HG03342 (cell line): Measurements from ENCODE around the gene KIN.
A peak's percentile ranks its signal among the peaks of the same experiment; 100 is the strongest.
"Not testable (repeated sequence)": the region's sequence is repeated elsewhere in the genome, so short reads cannot be mapped to it uniquely, and the experiment has no call there.

Source experiments
- ATAC-seq: cut with Tn5 transposase; IDR thresholded peaks from one replicate; pipeline ENCODE4 v1.9.1; 2021; ENCODE audit warnings: mild to moderate bottlenecking, moderate library complexity; ENCODE audit not compliant: unreplicated experiment

KIN gene

GRCh38 chr10:7787857-7788638 is at the start of gene KIN, which contains the start of gene ATP5F1C:
Gene KIN, minus strand, starts transcription at chr10:7787993. Its CDS starts 60 bp downstream, at chr10:7787933.
Gene ATP5F1C, plus strand, starts transcription at chr10:7788177. Its CDS starts 31 bp downstream, at chr10:7788208.
- peak; percentile 96 for ATAC-seq

DNA sequence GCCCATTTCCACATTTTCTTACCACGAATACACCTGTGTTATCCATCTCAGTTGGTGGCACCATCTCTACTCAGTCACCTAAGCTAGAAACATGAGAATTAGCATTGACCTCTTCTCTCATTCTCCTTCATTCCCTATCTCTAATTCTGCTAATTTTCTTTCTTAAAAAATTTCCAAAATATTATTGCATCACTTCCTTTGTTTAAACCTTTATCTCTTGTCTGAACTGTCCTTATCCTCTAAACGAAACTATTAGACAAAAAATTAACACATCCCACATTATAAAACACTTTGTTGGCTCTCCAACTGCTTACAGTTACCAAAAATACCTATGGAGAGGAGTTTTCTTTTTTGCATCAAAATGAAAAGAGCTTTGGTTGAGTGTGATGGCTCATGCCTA is 48.8 kb upstream of the KIN start:
- ATAC-seq = no peak

- ATAC-seq = no peak
Observed at GRCh38 chr10:7834262-7834661, 46.5 kb upstream of the KIN start.

- ATAC-seq = no peak
Observed at GRCh38 chr10:7833210-7833609, 45.4 kb upstream of the KIN start.

DNA sequence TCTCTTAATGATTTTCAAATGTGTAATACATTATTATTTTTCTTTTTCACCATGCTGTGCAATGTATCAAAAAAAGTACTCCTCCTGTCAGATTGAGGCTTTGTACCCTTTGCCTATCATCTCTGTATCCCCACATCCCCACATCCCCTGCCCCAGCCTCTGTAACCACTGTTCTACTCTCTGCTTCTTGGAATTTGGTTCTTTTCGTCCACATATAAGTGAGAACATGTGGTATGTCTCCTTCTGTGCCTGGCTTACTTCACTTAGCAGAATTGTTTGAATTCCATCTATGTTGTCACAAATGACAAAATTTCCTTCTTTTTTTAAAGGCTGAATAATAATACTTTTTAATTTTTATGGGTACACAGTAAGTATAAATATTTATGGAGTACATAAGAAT is 44.3 kb upstream of the KIN start:
- ATAC-seq = no peak

DNA sequence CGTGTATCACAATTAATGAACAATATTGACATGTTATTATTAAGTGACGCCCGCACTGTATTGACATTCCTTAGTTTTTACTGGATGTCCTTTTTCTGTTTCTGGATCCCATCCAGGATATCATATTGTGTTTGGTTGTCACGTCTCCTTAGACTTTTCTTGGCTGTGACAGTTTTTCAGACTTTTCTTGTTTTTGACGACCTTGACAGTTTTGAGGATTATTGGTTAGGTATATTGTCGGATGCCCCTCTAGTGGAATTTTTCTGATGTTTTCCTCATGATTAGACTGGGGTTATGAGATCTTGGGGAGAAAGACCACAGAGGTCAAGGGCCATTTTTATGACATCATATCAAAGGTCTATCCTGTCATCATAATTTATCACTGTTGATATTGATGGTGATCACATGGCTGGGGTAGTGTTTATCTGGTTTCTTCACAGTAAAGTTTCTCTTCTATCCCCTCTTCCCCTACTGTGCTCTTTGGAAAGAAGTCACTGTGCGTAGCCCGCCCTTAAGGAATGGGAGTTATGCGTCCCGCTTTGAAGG is 41.6 kb upstream of the KIN start:
- no peak for ATAC-seq

- ATAC-seq = no peak
Observed at GRCh38 chr10:7826971-7827370, 39.2 kb upstream of the KIN start.

DNA sequence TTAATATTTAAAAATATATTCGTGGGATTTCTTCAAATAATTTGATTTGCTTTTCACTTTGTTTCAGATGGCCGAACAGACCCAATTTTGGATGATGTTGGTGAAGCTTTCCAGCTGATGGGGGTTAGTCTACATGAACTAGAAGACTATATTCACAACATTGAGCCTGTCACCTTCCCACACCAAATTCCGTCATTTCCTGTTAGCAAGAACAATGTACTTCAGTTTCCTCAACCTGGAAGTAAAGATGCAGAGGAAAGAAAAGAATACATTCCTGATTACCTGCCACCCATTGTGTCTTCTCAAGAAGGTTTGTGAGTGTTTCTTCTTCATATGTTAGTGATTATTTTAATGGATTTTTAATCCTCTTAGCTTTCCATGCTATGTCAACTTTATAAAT is 36.5 kb upstream of the KIN start:
- ATAC-seq = no peak

DNA sequence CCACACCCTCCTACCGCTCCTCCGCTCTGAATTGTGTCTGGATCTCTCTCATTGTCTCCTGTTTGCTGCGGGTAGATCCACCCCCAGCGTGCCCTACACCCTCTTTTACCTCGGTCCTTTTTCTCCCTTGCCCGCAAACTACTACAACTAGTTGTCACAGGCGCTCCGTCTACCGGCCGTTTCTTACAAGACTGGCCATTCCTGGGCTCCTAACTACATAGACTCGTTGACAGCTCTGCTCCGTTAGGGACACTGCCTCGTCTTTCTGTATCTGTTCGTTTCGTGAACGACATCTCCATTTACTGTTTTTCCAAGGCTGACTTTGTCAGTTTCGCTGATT is 31.3 kb upstream of the KIN start:
- ATAC-seq = peak; percentile 38

DNA sequence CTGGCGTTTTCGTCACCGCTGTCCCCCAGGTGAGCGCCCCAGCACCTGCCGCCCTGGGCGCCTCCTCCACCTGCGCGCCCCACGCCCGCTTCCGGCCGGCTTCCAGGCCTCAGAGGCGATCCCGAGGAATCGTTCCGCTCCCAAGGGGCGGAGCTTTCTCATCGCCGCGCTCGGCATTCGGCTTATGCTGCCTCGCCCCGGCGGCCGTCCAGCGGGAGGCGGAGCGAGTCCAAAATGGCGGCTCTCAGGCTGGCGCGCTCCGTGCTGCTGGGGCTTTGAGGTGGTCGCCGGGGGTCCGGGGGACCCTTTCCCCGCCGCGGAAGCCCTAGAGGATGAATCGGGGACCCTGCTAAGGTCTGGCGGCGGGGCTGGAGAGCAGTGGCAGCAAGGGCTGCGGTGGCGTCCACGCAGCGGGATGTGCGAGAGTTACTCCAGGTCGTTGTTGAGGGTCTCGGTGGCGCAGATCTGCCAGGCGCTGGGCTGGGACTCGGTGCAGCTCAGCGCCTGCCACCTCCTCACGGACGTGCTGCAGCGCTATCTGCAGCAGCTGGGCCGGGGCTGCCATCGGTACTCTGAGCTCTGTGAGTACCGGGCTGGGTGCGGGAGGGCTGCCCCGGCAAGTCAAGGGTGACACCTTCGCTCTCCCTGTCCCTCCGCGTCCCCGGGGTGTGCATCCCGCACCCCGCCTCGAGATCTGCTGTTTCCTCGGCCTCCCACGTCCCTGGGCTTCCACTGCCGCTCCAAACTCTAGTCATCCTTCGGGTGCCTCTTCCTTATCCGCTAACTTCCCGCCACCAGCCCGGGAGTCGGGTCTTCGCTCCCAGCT is 30.7 kb upstream of the KIN start, which contains the start of gene TAF3:
TSS of gene TAF3 (plus strand) at position 211 of the 826 bp plus-strand sequence. CDS start at position 416, 205 bp downstream.
- peak; percentile 80 for ATAC-seq

- peak; percentile 15 for ATAC-seq
Observed at GRCh38 chr10:7817984-7818294, 30.1 kb upstream of the KIN start.

GRCh38 chr10:7817576-7817975 is 29.8 kb upstream of the KIN start:
- ATAC-seq = no peak

- ATAC-seq = no peak
Observed at GRCh38 chr10:7813481-7813880, 25.7 kb upstream of the KIN start.

GRCh38 chr10:7811743-7812142 is 23.9 kb upstream of the KIN start:
- ATAC-seq = not testable (repeated sequence)

- no peak for ATAC-seq
Observed at GRCh38 chr10:7811000-7811399, 23.2 kb upstream of the KIN start.

DNA sequence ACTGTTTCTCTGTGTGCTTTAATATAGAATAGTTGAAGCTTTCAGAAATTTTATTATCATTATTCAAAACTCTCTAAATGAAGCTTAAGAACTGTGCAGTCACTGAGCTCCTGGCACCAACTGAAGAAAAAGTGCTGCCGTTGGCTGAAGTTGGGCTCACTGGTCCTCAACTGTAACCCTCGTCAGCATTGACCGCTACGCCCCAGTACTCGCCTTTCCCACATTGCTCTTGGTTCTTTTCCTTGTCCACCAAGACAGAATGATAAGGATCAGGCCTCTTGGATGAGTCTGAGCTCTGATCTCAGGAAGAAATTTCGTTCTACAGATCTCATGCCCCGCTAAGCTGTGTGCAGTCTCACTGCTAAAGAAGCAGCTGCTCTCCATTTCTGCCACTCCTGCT is 22.6 kb upstream of the KIN start:
- ATAC-seq = no peak

DNA sequence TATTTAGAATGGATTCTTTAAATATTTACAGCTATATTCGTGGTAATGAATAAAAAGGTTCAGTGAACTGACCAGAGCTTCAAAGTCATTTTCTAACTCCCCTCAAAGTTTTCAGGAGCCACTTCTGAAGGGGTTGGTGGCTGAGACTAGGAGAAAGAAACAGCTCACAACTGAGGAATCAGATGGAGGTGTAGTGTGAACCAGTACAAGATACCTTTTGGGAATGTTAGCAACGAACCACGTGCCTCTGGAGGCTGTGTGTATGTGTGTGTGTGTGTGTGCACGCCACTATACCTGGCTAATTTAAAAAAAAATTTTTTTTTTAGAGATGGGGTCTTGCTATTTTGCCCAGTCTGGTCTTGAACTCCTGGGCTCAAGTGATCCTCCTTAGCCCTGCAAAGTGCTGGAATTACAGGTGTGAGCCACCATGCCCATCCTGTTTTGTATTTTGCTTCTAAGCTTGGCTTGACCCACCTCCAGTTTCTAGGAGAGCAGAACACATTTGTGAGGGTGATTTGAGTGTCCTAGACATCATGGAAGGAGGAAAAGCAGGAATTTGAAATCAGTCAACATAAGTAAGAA is 21.0 kb upstream of the KIN start:
- ATAC-seq = no peak

- no peak for ATAC-seq
Observed at GRCh38 chr10:7804741-7805140, 16.9 kb upstream of the KIN start.

DNA sequence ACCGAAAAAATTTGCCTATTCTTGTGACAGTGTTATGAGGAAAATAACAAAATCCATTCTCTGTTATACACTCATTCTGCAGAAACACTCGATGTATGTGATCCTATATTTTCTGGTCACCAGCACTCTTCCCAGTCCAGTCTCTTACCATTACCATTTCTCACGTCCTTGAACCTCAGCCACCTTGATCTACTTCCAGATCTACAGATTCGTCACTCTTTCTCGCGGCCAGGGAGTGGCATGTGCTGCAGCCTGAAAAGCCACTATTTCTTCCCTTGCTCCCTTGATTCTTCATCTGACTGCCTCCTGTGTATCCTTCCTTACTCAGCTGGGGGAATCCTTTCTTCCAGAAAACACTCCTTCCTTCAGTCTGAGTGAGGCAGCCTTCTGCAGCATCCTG is 16.4 kb upstream of the KIN start:
- ATAC-seq = no peak

GRCh38 chr10:7802606-7803005 is 14.8 kb upstream of the KIN start:
- ATAC-seq = no peak

GRCh38 chr10:7797582-7797981 is 9.8 kb upstream of the KIN start:
- ATAC-seq = no peak

DNA sequence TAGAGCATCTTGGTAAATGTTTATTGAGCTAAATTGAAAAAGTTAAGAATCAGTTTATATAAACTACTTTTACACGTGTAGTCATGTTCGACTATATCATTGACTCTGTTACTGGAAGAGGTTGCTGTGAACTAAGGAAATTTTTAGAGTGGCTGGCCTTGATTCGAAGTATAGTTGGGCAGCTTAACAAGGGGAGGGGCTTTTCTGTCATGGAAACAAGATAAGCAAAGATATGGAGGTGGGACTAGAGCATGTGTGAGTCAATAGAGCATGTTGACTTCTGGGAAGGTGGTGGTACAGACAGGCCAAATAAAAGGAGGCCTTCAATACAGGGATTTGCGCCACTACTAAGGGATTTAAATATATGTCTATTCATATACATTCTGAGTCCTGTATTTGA is 7.8 kb upstream of the KIN start:
- ATAC-seq = no peak
